ENCODE results near the gene ELL3.

The ELL3 gene

DNA sequence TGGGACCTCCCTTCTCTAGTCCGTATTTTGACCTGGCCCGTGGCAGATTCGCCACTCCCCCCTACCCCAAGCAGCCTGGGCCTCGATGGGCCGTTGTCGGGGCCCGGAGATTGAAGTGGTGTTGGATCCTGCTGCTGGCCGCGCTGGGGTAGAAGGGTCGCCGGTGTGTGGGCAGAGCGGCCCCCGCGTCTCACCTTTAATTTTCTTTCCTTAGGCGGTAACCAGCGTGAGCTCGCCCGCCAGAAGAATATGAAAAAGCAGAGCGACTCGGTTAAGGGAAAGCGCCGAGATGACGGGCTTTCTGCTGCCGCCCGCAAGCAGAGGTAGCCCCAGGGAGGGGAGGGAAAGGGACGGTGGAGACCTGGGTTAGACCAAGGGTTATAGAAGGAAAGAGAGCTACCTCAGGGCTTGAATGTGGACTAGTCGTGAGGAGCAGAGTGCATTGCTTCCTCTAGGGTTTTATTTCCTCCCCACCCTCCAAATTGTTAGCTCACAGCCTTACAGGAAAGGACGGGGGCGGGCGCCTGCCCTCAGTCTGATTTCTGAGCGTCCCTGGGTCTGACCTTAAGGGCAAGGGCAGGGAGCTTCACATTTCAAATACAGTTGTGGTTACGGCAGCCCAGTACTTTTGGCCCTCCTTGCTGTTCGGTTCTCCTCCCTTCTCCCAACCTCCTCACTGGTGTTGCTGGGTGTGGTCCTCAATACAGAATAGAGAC, 16.2 kb upstream of the ELL3 start:
- TF ChIP-seq RAD21 (IDR thresholded peaks at IDR 0.05; ENCODE audit: low read depth): no peak
- TF ChIP-seq, protein P1, sequence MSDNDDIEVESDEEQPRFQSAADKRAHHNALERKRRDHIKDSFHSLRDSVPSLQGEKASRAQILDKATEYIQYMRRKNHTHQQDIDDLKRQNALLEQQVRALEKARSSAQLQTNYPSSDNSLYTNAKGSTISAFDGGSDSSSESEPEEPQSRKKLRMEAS (IDR thresholded peaks at IDR 0.05): no peak
- TF ChIP-seq TAF1 (IDR thresholded peaks at IDR 0.05; ENCODE audit: low read depth): no peak
- 0 out of 2 replicates have a peak, but pooled peaks have one; percentile 7 for TF ChIP-seq TCF12 (IDR thresholded peaks at IDR 0.05; ENCODE audit: low read depth)
- no peak for TF ChIP-seq EP300 (IDR thresholded peaks at IDR 0.05; ENCODE audit: borderline replicate concordance)

DNA sequence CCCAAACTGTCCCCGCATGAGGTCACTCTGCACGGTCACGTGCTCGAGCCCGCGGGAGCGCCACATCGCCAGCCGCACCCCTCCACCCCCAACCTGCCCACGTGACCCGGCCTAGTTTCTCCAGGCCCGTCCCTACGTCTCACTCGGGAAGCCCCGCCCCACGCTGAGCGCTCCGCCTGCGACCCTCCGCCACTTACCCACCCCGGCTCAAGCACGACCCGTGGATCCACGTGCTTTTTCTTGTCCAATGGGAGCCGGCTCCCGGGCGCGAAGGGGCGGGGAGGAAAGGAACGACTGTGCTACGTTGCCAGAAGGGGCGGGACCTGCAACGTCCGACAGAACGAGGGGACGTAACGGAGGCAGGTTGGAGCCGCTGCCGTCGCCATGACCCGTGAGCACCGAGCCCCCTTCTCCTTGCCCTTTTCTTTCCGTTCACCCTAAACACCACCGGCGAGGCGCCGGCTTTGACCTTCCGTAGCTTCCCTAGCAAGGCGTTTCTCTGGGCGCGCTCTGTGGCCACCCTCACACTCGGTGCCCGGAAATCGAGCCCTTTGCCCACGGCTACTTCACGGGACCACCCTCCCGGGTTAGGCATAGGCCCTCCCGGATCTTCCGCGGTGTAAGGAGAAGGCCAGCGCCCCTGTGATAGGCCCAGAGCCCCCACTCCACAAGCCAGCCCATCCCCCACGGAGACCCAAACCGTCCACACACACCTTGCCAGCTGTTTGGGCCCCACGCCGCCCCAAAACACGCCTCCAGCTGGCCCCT, 15.4 kb upstream of the ELL3 start, which contains the start of gene SERF2:
Gene SERF2, plus strand, starts transcription at position 328 of the 768 bp plus-strand sequence. Its CDS starts 57 bp downstream, at position 385.
- TF ChIP-seq, protein P2, sequence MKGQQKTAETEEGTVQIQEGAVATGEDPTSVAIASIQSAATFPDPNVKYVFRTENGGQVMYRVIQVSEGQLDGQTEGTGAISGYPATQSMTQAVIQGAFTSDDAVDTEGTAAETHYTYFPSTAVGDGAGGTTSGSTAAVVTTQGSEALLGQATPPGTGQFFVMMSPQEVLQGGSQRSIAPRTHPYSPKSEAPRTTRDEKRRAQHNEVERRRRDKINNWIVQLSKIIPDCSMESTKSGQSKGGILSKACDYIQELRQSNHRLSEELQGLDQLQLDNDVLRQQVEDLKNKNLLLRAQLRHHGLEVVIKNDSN (IDR thresholded peaks at IDR 0.05): peak; percentile 99
- TF ChIP-seq, protein P3, sequence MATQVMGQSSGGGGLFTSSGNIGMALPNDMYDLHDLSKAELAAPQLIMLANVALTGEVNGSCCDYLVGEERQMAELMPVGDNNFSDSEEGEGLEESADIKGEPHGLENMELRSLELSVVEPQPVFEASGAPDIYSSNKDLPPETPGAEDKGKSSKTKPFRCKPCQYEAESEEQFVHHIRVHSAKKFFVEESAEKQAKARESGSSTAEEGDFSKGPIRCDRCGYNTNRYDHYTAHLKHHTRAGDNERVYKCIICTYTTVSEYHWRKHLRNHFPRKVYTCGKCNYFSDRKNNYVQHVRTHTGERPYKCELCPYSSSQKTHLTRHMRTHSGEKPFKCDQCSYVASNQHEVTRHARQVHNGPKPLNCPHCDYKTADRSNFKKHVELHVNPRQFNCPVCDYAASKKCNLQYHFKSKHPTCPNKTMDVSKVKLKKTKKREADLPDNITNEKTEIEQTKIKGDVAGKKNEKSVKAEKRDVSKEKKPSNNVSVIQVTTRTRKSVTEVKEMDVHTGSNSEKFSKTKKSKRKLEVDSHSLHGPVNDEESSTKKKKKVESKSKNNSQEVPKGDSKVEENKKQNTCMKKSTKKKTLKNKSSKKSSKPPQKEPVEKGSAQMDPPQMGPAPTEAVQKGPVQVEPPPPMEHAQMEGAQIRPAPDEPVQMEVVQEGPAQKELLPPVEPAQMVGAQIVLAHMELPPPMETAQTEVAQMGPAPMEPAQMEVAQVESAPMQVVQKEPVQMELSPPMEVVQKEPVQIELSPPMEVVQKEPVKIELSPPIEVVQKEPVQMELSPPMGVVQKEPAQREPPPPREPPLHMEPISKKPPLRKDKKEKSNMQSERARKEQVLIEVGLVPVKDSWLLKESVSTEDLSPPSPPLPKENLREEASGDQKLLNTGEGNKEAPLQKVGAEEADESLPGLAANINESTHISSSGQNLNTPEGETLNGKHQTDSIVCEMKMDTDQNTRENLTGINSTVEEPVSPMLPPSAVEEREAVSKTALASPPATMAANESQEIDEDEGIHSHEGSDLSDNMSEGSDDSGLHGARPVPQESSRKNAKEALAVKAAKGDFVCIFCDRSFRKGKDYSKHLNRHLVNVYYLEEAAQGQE (IDR thresholded peaks at IDR 0.05; ENCODE audit: low read depth): no peak
- TF ChIP-seq RAD21 (IDR thresholded peaks at IDR 0.05; ENCODE audit: low read depth): no peak
- TF ChIP-seq TAF1 (IDR thresholded peaks at IDR 0.05; ENCODE audit: low read depth): peak; percentile 90
- no peak for TF ChIP-seq CEBPB (IDR thresholded peaks at IDR 0.05)
- 0 out of 2 replicates have a peak, but pooled peaks have one; percentile 3 for TF ChIP-seq EP300 (IDR thresholded peaks at IDR 0.05; ENCODE audit: borderline replicate concordance)
- no peak for TF ChIP-seq TEAD4 (IDR thresholded peaks at IDR 0.05)
- TF ChIP-seq CREB1 (IDR thresholded peaks at IDR 0.05; ENCODE audit: low read depth): peak; percentile 49; the same call in 1 of the 2 replicates
- no peak for TF ChIP-seq ZBTB7A (IDR thresholded peaks at IDR 0.05; ENCODE audit: low read depth)
- no peak; the same call in 1 of the 2 replicates for TF ChIP-seq TCF12 (IDR thresholded peaks at IDR 0.05; ENCODE audit: low read depth)
- 0 out of 2 replicates have a peak, but pooled peaks have one; percentile 29 for TF ChIP-seq NFIC (IDR thresholded peaks at IDR 0.05)
- no peak for TF ChIP-seq FOXM1 (IDR thresholded peaks at IDR 0.05; ENCODE audit: borderline replicate concordance, low read depth)
- TF ChIP-seq YY1 (IDR thresholded peaks at IDR 0.05; ENCODE audit: low read depth): peak; percentile 76
- TF ChIP-seq EGR1 (IDR thresholded peaks at IDR 0.05): 0 out of 2 replicates have a peak, but pooled peaks have one; percentile 51
- TF ChIP-seq, protein P1 (IDR thresholded peaks at IDR 0.05): peak; percentile 96

DNA sequence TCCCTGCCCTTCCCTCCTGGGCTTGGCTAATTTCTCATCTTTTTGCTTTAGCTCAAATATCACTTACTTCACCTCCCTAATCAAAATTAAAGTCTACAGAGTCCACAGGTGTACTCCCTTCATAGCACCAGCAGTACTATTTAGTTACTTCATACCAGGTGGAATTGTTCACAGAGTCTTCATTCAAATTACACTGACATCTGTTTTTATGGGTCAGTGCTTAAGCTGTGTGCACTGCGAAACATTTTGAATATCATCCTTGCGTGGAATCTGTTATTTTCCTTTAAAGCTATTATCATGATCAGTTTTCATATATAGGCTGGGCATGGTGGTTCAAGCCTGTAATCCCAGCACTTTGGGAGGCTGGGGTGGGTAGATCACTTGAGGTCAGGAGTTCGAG, 12.6 kb upstream of the ELL3 start:
- TF ChIP-seq CEBPB (IDR thresholded peaks at IDR 0.05) (no peak), FOXM1 (IDR thresholded peaks at IDR 0.05; ENCODE audit: borderline replicate concordance, low read depth) (no peak), TAF1 (IDR thresholded peaks at IDR 0.05; ENCODE audit: low read depth) (no peak), ZBTB7A (IDR thresholded peaks at IDR 0.05; ENCODE audit: low read depth) (no peak), NFIC (IDR thresholded peaks at IDR 0.05) (no peak), CREB1 (IDR thresholded peaks at IDR 0.05; ENCODE audit: low read depth) (no peak), EGR1 (IDR thresholded peaks at IDR 0.05) (no peak), EP300 (IDR thresholded peaks at IDR 0.05; ENCODE audit: borderline replicate concordance) (no peak)
- TF ChIP-seq, protein P2 (IDR thresholded peaks at IDR 0.05): no peak
- TF ChIP-seq, protein P1 (IDR thresholded peaks at IDR 0.05): no peak
- TF ChIP-seq, protein P3 (IDR thresholded peaks at IDR 0.05; ENCODE audit: low read depth): no peak

DNA sequence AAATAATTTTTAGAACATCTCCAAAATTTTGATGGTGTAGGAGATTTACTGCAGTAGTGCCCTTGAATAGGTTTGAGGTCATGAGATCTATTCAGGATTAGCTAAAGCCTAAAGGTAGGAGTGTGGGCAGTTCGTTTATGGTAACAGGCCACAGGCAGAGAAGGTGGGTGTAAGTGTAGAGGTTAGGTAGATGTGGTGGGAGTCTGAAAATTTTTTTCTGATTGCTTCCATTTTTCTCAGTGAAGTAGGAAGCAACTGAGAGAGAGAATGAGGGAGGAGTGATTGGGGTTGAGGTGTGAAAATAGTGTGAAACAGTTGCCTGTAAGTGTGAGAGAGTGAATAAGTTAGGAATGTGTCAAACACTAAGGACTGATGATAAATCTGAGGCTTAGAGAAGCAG, 2.2 kb upstream of the ELL3 start:
- TF ChIP-seq RAD21 (IDR thresholded peaks at IDR 0.05; ENCODE audit: low read depth): no peak
- TF ChIP-seq EGR1 (IDR thresholded peaks at IDR 0.05): no peak
- TF ChIP-seq TAF1 (IDR thresholded peaks at IDR 0.05; ENCODE audit: low read depth): no peak
- no peak for TF ChIP-seq NFIC (IDR thresholded peaks at IDR 0.05)
- TF ChIP-seq, protein P1 (IDR thresholded peaks at IDR 0.05): no peak
- TF ChIP-seq FOXM1 (IDR thresholded peaks at IDR 0.05; ENCODE audit: borderline replicate concordance, low read depth): no peak
- TF ChIP-seq EP300 (IDR thresholded peaks at IDR 0.05; ENCODE audit: borderline replicate concordance): no peak
- no peak for TF ChIP-seq ZBTB7A (IDR thresholded peaks at IDR 0.05; ENCODE audit: low read depth)
- no peak for TF ChIP-seq TCF12 (IDR thresholded peaks at IDR 0.05; ENCODE audit: low read depth)
- TF ChIP-seq YY1 (IDR thresholded peaks at IDR 0.05; ENCODE audit: low read depth): no peak
